Ishikawa (cell line): ENCODE data around the gene TBC1D5.
A peak's percentile ranks its signal among the peaks of the same experiment; 100 is the strongest.

ENCODE experiments used
- CEBPB ChIP-seq: IDR thresholded peaks from 2 replicates; pipeline ENCODE4 v1.6.1; 2012
- CREB1 ChIP-seq: IDR thresholded peaks from 2 replicates; pipeline ENCODE4 v1.6.1; 2012; ENCODE audit warnings: low read depth
- EGR1 ChIP-seq: IDR thresholded peaks from 2 replicates; pipeline ENCODE4 v1.6.1; 2012
- EP300 ChIP-seq: IDR thresholded peaks from 2 replicates; pipeline ENCODE4 v1.6.1; 2012; ENCODE audit warnings: borderline replicate concordance
- FOXM1 ChIP-seq: IDR thresholded peaks from 2 replicates; pipeline ENCODE4 v1.6.1; 2012; ENCODE audit warnings: low read depth, borderline replicate concordance
- MAX ChIP-seq: IDR thresholded peaks from 2 replicates; pipeline ENCODE4 v1.6.1; 2012
- NFIC ChIP-seq: IDR thresholded peaks from 2 replicates; pipeline ENCODE4 v1.6.1; 2012
- RAD21 ChIP-seq: IDR thresholded peaks from 2 replicates; pipeline ENCODE4 v1.6.1; 2012; ENCODE audit warnings: low read depth
- REST ChIP-seq: IDR thresholded peaks from 2 replicates; pipeline ENCODE4 v1.6.1; 2012; ENCODE audit warnings: low read depth, mild to moderate bottlenecking
- TAF1 ChIP-seq: IDR thresholded peaks from 2 replicates; pipeline ENCODE4 v1.6.1; 2012; ENCODE audit warnings: low read depth, mild to moderate bottlenecking
- TCF12 ChIP-seq: IDR thresholded peaks from 2 replicates; pipeline ENCODE4 v1.6.1; 2012; ENCODE audit warnings: low read depth
- TEAD4 ChIP-seq: IDR thresholded peaks from 2 replicates; pipeline ENCODE4 v1.6.1; 2012
- USF1 ChIP-seq: IDR thresholded peaks from 2 replicates; pipeline ENCODE4 v1.6.1; 2012
- YY1 ChIP-seq: IDR thresholded peaks from 2 replicates; pipeline ENCODE4 v1.6.1; 2012; ENCODE audit warnings: low read depth
- ZBTB7A ChIP-seq: IDR thresholded peaks from 2 replicates; pipeline ENCODE4 v1.6.1; 2012; ENCODE audit warnings: low read depth

The TBC1D5 gene

GRCh38 chr3:17707813-17708543 is 34.5 kb downstream of the TBC1D5 start:
- TF ChIP-seq NFIC (no peak), CEBPB (no peak), TAF1 (no peak), FOXM1 (no peak), REST (no peak), YY1 (no peak), ZBTB7A (no peak), MAX (no peak), RAD21 (no peak), CREB1 (no peak), EGR1 (no peak), TCF12 (no peak), USF1 (no peak), TEAD4 (no peak), EP300 (no peak)

GRCh38 chr3:17687566-17687965 is 54.9 kb downstream of the TBC1D5 start:
- TF ChIP-seq EGR1 (no peak), NFIC (no peak), TEAD4 (no peak), EP300 (no peak), YY1 (no peak), TCF12 (no peak), REST (no peak), FOXM1 (no peak)

- TF ChIP-seq EGR1: no peak
- TF ChIP-seq RAD21: peak; percentile 47
Observed at GRCh38 chr3:17686613-17687012, 55.8 kb downstream of the TBC1D5 start.

- TF ChIP-seq YY1: no peak
- TF ChIP-seq MAX: no peak
- no peak for TF ChIP-seq EP300
- TF ChIP-seq TEAD4: no peak
- no peak for TF ChIP-seq CREB1
Observed at GRCh38 chr3:17683542-17684207, 58.8 kb downstream of the TBC1D5 start.

GRCh38 chr3:17680530-17680929 is 61.9 kb downstream of the TBC1D5 start:
- TF ChIP-seq ZBTB7A (no peak), EP300 (no peak), YY1 (no peak), FOXM1 (no peak), TCF12 (no peak), NFIC (no peak), CEBPB (no peak), REST (no peak), EGR1 (no peak), USF1 (no peak), MAX (no peak), TEAD4 (no peak), TAF1 (no peak), RAD21 (no peak), CREB1 (no peak)
